ENCODE measurements around the gene PROK1.

DNA sequence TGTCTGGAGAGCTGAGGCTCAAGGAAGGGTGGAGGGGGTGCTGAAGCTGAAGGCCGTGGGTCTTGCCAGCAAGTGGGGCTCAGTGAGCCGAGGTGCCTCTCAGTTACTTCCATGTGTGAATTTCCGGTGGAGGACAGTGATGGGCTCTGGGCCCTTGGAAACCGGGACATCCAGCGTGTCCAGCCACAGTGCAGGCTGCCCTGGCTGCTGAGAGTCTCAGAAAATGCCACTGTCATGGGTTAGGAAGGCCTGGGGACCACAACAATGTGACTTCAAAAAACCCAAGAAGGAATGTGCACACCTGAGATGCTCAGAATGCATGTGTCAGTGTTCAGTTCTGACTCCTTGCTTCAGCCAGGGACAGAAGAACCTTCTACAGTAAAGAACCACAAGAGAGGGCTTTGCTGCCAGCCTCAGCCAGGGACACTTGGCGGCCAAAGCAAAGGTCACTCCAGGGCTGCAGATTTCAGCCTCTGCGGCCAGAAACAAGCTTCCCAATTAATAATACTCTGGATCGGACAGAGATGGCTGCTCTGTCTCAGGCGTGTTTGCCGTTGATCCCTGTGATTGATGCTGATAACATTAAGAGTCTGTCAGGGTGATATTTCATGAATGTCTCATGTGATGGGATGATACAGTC is 30.8 kb upstream of the PROK1 start:
- TF ChIP-seq, protein P1, sequence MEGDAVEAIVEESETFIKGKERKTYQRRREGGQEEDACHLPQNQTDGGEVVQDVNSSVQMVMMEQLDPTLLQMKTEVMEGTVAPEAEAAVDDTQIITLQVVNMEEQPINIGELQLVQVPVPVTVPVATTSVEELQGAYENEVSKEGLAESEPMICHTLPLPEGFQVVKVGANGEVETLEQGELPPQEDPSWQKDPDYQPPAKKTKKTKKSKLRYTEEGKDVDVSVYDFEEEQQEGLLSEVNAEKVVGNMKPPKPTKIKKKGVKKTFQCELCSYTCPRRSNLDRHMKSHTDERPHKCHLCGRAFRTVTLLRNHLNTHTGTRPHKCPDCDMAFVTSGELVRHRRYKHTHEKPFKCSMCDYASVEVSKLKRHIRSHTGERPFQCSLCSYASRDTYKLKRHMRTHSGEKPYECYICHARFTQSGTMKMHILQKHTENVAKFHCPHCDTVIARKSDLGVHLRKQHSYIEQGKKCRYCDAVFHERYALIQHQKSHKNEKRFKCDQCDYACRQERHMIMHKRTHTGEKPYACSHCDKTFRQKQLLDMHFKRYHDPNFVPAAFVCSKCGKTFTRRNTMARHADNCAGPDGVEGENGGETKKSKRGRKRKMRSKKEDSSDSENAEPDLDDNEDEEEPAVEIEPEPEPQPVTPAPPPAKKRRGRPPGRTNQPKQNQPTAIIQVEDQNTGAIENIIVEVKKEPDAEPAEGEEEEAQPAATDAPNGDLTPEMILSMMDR (IDR thresholded peaks at IDR 0.05), result no peak
- TF ChIP-seq POLR2A (IDR thresholded peaks at IDR 0.05) (no peak), POLR2AphosphoS5 (IDR thresholded peaks at IDR 0.05; ENCODE audit: insufficient read depth in 1 of 2, low read depth in 1 of 2) (no peak)
